K562 (cell line): Measurements from ENCODE around the gene CNPY4. TPM values are rescaled to one million over a fixed set of nuclear protein-coding genes. Genes with fewer than 3 reads are reported as not detected.
A peak's percentile ranks its signal among the peaks of the same experiment; 100 is the strongest.

Experiments
- CBX2 ChIP-seq: fragments of 200-600 bp; sonication (generic); IDR thresholded peaks from one replicate; pipeline ENCODE4 v1.6.1; 2012; ENCODE audit warnings: mild to moderate bottlenecking, low read length, inconsistent platforms; ENCODE audit not compliant: insufficient read depth, poor library complexity, severe bottlenecking
- DEAF1 ChIP-seq: fragments of 450-650 bp; formaldehyde crosslinking; IDR thresholded peaks from 2 replicates; pipeline ENCODE4 v1.4.0; 2020; ENCODE audit warnings: mild to moderate bottlenecking, moderate library complexity
- KDM1A ChIP-seq, 2 experiments: fragments of 450-650 bp; IDR thresholded peaks; 2 replicates each; pipeline ENCODE4 v1.6.1; 2016; ENCODE audit warnings: mild to moderate bottlenecking in 2 of 2
- NFIC ChIP-seq: fragments of 450-650 bp; IDR thresholded peaks from 2 replicates; pipeline ENCODE4 v1.6.1; 2017; ENCODE audit warnings: mild to moderate bottlenecking, inconsistent platforms
- NR0B1 ChIP-seq: fragments of 450-650 bp; IDR thresholded peaks from one replicate; pipeline ENCODE4 v1.6.1; 2018; ENCODE audit warnings: mild to moderate bottlenecking, moderate library complexity; ENCODE audit not compliant: partially characterized antibody
- NR3C1 ChIP-seq: sonication (generic); formaldehyde crosslinking; IDR thresholded peaks from 2 replicates; pipeline ENCODE4 v1.8.1; 2022; ENCODE audit warnings: missing genetic modification reagents
- SIX5 ChIP-seq, 2 experiments: IDR thresholded peaks; 2 replicates each; pipeline ENCODE4 v1.6.1; 2011; ENCODE audit warnings: low read length in 2 of 2, borderline replicate concordance in 1 of 2, low read depth in 1 of 2, mild to moderate bottlenecking in 1 of 2, moderate library complexity in 1 of 2; ENCODE audit not compliant: insufficient read depth in 1 of 2
- SMARCE1 ChIP-seq: fragments of 450-650 bp; IDR thresholded peaks from 2 replicates; pipeline ENCODE4 v1.7.1; 2016; ENCODE audit warnings: mild to moderate bottlenecking
- SNIP1 ChIP-seq: fragments of 450-650 bp; IDR thresholded peaks from 2 replicates; pipeline ENCODE4 v1.7.1; 2017; ENCODE audit warnings: low read depth, mild to moderate bottlenecking
- VEZF1 ChIP-seq: fragments of 200-800 bp; sonication (Bioruptor generic); IDR thresholded peaks from 2 replicates; pipeline ENCODE4 v1.6.1; 2017; ENCODE audit warnings: missing genetic modification characterization, missing compliant biosample characterization
- ZBTB34 ChIP-seq: fragments of 250-450 bp; sonication (Bioruptor Pico); IDR thresholded peaks from 2 replicates; pipeline ENCODE4 v1.8.0; 2021; ENCODE audit warnings: mild to moderate bottlenecking, moderate library complexity
- ZC3H4 ChIP-seq: sonication (generic); formaldehyde crosslinking; IDR thresholded peaks from 2 replicates; pipeline ENCODE4 v1.9.0; 2021; ENCODE audit warnings: missing genetic modification reagents, borderline replicate concordance
- ZNF12 ChIP-seq: sonication (generic); formaldehyde crosslinking; IDR thresholded peaks from 2 replicates; pipeline ENCODE4 v1.4.0; 2020; ENCODE audit warnings: mild to moderate bottlenecking, missing genetic modification reagents
- ZNF263 ChIP-seq: sonication (generic); formaldehyde crosslinking; IDR thresholded peaks from 2 replicates; pipeline ENCODE4 v1.8.0; 2022; ENCODE audit warnings: mild to moderate bottlenecking, missing genetic modification reagents, borderline replicate concordance
- ZNF511 ChIP-seq: sonication (generic); formaldehyde crosslinking; IDR thresholded peaks from 2 replicates; pipeline ENCODE4 v1.8.0; 2022; ENCODE audit warnings: mild to moderate bottlenecking, missing genetic modification reagents
- ZNF518B ChIP-seq: fragments of 250-450 bp; sonication (Bioruptor Pico); IDR thresholded peaks from 2 replicates; pipeline ENCODE4 v1.5.0; 2021; ENCODE audit warnings: mild to moderate bottlenecking, moderate library complexity
- ZNF586 ChIP-seq: fragments of 450-650 bp; formaldehyde crosslinking; conservative IDR thresholded peaks from 2 replicates; pipeline ENCODE4 v1.4.0; 2020; ENCODE audit warnings: mild to moderate bottlenecking, moderate library complexity
- polyA plus RNA-seq, 8 experiments: library from polyadenylated mRNA; depleted of rRNA in 4 of 8; stranded (reverse) in 5 of 8; unstranded in 3 of 8; fragments of >200 nt; fragmentation: Nextera tagmentation in 2 of 8; fragmentation: Illumina TruSeq in 1 of 8; extraction: Ambion mirVana in 2 of 8; extraction: Trizol in 1 of 8; gene quantifications; 2 replicates each; pipeline versions ENCODE4 v1.2.1 to v1.2.3, GENCODE V29; 2011 to 2014; ENCODE audit warnings: inconsistent platforms in 1 of 8, missing spikeins in 1 of 8
- total RNA-seq, 7 experiments: library from RNA; depleted of rRNA in 6 of 7; stranded (reverse); fragments of >200 nt in 6 of 7; fragmentation: Illumina TruSeq in 2 of 7; extraction: Trizol in 2 of 7; gene quantifications; 2 replicates each; pipeline versions ENCODE4 v1.2.1 to v1.2.3, GENCODE V29; 2011 to 2021; ENCODE audit warnings: low replicate concordance in 1 of 7

CNPY4 gene
- total and polyA plus RNA-seq, 9 of the 15 experiments (the other 6 are each of a cell fraction or from before 2014, with no cell fraction given) = 1.9 to 11.2 (median 7.0) TPM

GRCh38 chr7:100126239-100126930, 7.0 kb downstream of the CNPY4 start (continued):
- TF ChIP-seq ZBTB34 (CRISPR knock-in tag) (no peak), ZC3H4 (CRISPR knock-in tag) (peak; percentile 48; the same call in 1 of the 2 replicates), CBX2 (no peak), DEAF1 (CRISPR knock-in tag) (no peak), SNIP1 (no peak), VEZF1 (CRISPR knock-in tag) (no peak), NR3C1 (CRISPR knock-in tag) (no peak), SMARCE1 (peak; percentile 3; the same call in 1 of the 2 replicates), ZNF511 (no peak), ZNF586 (CRISPR knock-in tag) (no peak), ZNF12 (CRISPR knock-in tag) (0 out of 2 replicates have a peak, but pooled peaks have one; percentile 50), SIX5 (IDR thresholded peaks at IDR 0.05; ENCODE audit: borderline replicate concordance in 1 of 2, insufficient read depth in 1 of 2, low read depth in 1 of 2, low read length in 2 of 2) (no peak), ZNF263 (CRISPR knock-in tag) (no peak), ZNF518B (no peak), KDM1A (IDR thresholded peaks at IDR 0.05) (no peak), NFIC (peak; percentile 88), NR0B1 (no peak)
